ENCODE results near the gene L2HGDH.

L2HGDH gene

GRCh38 chr14:50335389-50335788 is 23.4 kb upstream of the L2HGDH start:
- no peak overlapping the region for H3K4ac ChIP-seq (ENCODE audit: low read depth, low read length)
- H3K23ac ChIP-seq (ENCODE audit: low read length), result no peak overlapping the region
- no peak overlapping the region for H3K18ac ChIP-seq (ENCODE audit: low read length)
- peak overlapping the region; percentile 19 for H2BK5ac ChIP-seq (ENCODE audit: low read depth, low read length, poor library complexity)
- peaks cover 0 to 1% of the 10 kb centered on the region in 2 experiments for H3K36me3 ChIP-seq (ENCODE audit: control insufficient read depth in 1 of 2, insufficient read depth in 2 of 2, low read length in 2 of 2)
- DNase-seq, result peak; percentile 9 to 74
- no peak overlapping the region for H2AFZ ChIP-seq (ENCODE audit: insufficient read depth, low read length, poor library complexity)
- no peak overlapping the region for H3K4me3 ChIP-seq (ENCODE audit: low read depth, low read length)
- no peaks in the 10 kb centered on the region for H3K27me3 ChIP-seq (ENCODE audit: insufficient read depth, low read length)
- H2AK5ac ChIP-seq (ENCODE audit: low read length), result no peak overlapping the region
- no peaks in the 10 kb centered on the region for H3K79me2 ChIP-seq (ENCODE audit: control insufficient read depth, insufficient read depth, low read length, poor library complexity)
- H4K8ac ChIP-seq (ENCODE audit: low read depth, low read length), result peak overlapping the region; percentile 52
- H3K9ac ChIP-seq (ENCODE audit: low read length), result no peak overlapping the region
- peaks cover 4 to 17% of the 10 kb centered on the region in 2 experiments for H3K4me1 ChIP-seq (ENCODE audit: control insufficient read depth in 1 of 2, insufficient read depth in 2 of 2, low read length in 2 of 2)
- WGBS (ENCODE audit: extremely low coverage, insufficient coverage, insufficient read length), result no CpG with 5 or more reads among the region's 7 CpGs
- peak overlapping the region; percentile 28 for H3K27ac ChIP-seq (ENCODE audit: low read depth, low read length)
- H3K9me3 ChIP-seq (ENCODE audit: insufficient read depth, low read depth, low read length), result no peaks in the 10 kb centered on the region
- no peak overlapping the region for H2BK12ac ChIP-seq (ENCODE audit: low read length)
- H3K4me2 ChIP-seq (ENCODE audit: low read length), result no peak overlapping the region
- H4K12ac ChIP-seq (ENCODE audit: low read depth, low read length), result no peak overlapping the region
- H4K91ac ChIP-seq (ENCODE audit: low read depth, low read length), result no peak overlapping the region
- H2BK120ac ChIP-seq (ENCODE audit: insufficient read depth, low read length, poor library complexity), result no peak overlapping the region
- peaks cover 5% of the 10 kb centered on the region for H3K79me1 ChIP-seq (ENCODE audit: low read length)
- no peak overlapping the region for H3K14ac ChIP-seq (ENCODE audit: low read length)

DNA sequence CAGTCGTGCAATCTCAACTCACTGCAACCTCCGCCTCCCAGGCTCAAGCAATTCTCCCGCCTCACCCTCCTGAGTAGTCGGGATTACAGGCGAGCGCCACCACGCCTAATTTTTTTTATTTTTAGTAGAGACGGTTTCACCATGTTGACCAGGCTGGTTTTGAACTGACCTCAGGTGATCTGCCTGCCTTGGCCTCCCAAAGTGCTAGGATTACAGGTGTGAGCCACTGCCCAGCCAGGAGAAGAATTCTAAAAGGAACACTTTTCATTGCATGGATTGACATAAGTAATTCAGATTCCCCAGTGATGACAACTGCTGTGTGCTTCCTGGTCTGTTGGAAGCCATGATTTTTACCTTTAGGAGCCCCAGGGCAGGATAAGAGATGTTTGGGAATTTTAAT is 22.2 kb upstream of the L2HGDH start:
- no peak overlapping the region for H3K14ac ChIP-seq (ENCODE audit: low read length)
- no peak overlapping the region for H2BK5ac ChIP-seq (ENCODE audit: low read depth, low read length, poor library complexity)
- H3K18ac ChIP-seq (ENCODE audit: low read length), result no peak overlapping the region
- no peak overlapping the region for H4K8ac ChIP-seq (ENCODE audit: low read depth, low read length)
- no peak overlapping the region for H3K4me2 ChIP-seq (ENCODE audit: low read length)
- H2AK5ac ChIP-seq (ENCODE audit: low read length), result no peak overlapping the region
- H3K27ac ChIP-seq (ENCODE audit: low read depth, low read length), result no peak overlapping the region
- no peak overlapping the region for H2AFZ ChIP-seq (ENCODE audit: insufficient read depth, low read length, poor library complexity)
- H3K27me3 ChIP-seq (ENCODE audit: insufficient read depth, low read length), result no peaks in the 10 kb centered on the region
- no peaks in the 10 kb centered on the region for H3K79me2 ChIP-seq (ENCODE audit: control insufficient read depth, insufficient read depth, low read length, poor library complexity)
- H4K91ac ChIP-seq (ENCODE audit: low read depth, low read length), result no peak overlapping the region
- no CpG with 5 or more reads among the region's 8 CpGs for WGBS (ENCODE audit: extremely low coverage, insufficient coverage, insufficient read length)
- H4K12ac ChIP-seq (ENCODE audit: low read depth, low read length), result no peak overlapping the region
- H3K4ac ChIP-seq (ENCODE audit: low read depth, low read length), result no peak overlapping the region
- no peak overlapping the region for H2BK120ac ChIP-seq (ENCODE audit: insufficient read depth, low read length, poor library complexity)
- no peak overlapping the region for H3K4me3 ChIP-seq (ENCODE audit: low read depth, low read length)
- H2BK12ac ChIP-seq (ENCODE audit: low read length), result no peak overlapping the region
- H3K23ac ChIP-seq (ENCODE audit: low read length), result no peak overlapping the region
- no peak overlapping the region for H3K9ac ChIP-seq (ENCODE audit: low read length)
- H3K36me3 ChIP-seq (ENCODE audit: control insufficient read depth in 1 of 2, insufficient read depth in 2 of 2, low read length in 2 of 2), result peaks cover 0 to 2% of the 10 kb centered on the region in 2 experiments
- peak; percentile 69 to 92 for DNase-seq
- H3K79me1 ChIP-seq (ENCODE audit: low read length), result peaks cover 5% of the 10 kb centered on the region
- peaks cover 4 to 17% of the 10 kb centered on the region in 2 experiments for H3K4me1 ChIP-seq (ENCODE audit: control insufficient read depth in 1 of 2, insufficient read depth in 2 of 2, low read length in 2 of 2)
- H3K9me3 ChIP-seq (ENCODE audit: insufficient read depth, low read depth, low read length), result no peaks in the 10 kb centered on the region

DNA sequence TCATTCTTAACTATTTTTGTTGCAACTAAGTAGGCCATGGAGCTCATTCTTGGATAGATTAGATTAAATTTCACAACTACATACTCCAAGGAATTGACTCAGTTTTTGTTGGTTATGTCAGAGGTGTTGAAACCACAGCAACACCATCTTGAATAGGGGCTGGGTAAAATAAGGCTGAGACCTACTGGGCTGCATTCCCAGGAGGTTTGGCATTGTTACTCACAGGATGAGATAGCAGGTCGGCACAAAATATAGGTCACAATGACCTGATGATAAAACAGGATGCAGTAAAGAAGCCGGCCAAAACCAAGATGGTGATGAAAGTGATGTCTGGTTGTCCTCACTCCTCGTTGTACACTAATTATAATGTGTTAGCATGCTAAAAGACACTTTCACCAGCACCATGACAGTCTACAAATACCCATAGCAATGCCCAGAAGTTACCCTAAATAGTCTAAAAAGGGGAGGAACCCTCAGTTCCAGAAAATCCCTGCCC is 21.0 kb upstream of the L2HGDH start:
- no CpG with 5 or more reads among the region's 3 CpGs for WGBS (ENCODE audit: extremely low coverage, insufficient coverage, insufficient read length)
- Histone ChIP-seq H3K4me3 (ENCODE audit: low read depth, low read length) (no peak overlapping the region), H3K4ac (ENCODE audit: low read depth, low read length) (no peak overlapping the region), H4K91ac (ENCODE audit: low read depth, low read length) (no peak overlapping the region), H3K27ac (ENCODE audit: low read depth, low read length) (no peak overlapping the region), H3K9me3 (ENCODE audit: insufficient read depth, low read depth, low read length) (no peaks in the 10 kb centered on the region), H3K79me2 (ENCODE audit: control insufficient read depth, insufficient read depth, low read length, poor library complexity) (no peaks in the 10 kb centered on the region), H3K4me1 (ENCODE audit: control insufficient read depth in 1 of 2, insufficient read depth in 2 of 2, low read length in 2 of 2) (peaks cover 4 to 17% of the 10 kb centered on the region in 2 experiments), H3K9ac (ENCODE audit: low read length) (no peak overlapping the region), H3K23ac (ENCODE audit: low read length) (no peak overlapping the region), H2BK5ac (ENCODE audit: low read depth, low read length, poor library complexity) (no peak overlapping the region), H2BK12ac (ENCODE audit: low read length) (no peak overlapping the region), H3K14ac (ENCODE audit: low read length) (no peak overlapping the region), H2AFZ (ENCODE audit: insufficient read depth, low read length, poor library complexity) (no peak overlapping the region), H4K8ac (ENCODE audit: low read depth, low read length) (no peak overlapping the region), H3K18ac (ENCODE audit: low read length) (no peak overlapping the region), H2AK5ac (ENCODE audit: low read length) (no peak overlapping the region), H3K4me2 (ENCODE audit: low read length) (no peak overlapping the region), H2BK120ac (ENCODE audit: insufficient read depth, low read length, poor library complexity) (no peak overlapping the region), H3K79me1 (ENCODE audit: low read length) (peaks cover 5% of the 10 kb centered on the region), H3K36me3 (ENCODE audit: control insufficient read depth in 1 of 2, insufficient read depth in 2 of 2, low read length in 2 of 2) (peaks cover 2% of the 10 kb centered on the region in 2 experiments), H3K27me3 (ENCODE audit: insufficient read depth, low read length) (no peaks in the 10 kb centered on the region), H4K12ac (ENCODE audit: low read depth, low read length) (no peak overlapping the region)
- peak; percentile 86 to 95 for DNase-seq

GRCh38 chr14:50331596-50331995 is 19.6 kb upstream of the L2HGDH start:
- H3K4me3 ChIP-seq (ENCODE audit: low read depth, low read length), result no peak overlapping the region
- no peak for DNase-seq
- H3K18ac ChIP-seq (ENCODE audit: low read length), result no peak overlapping the region
- H3K36me3 ChIP-seq (ENCODE audit: control insufficient read depth in 1 of 2, insufficient read depth in 2 of 2, low read length in 2 of 2), result peaks cover 2% of the 10 kb centered on the region in 2 experiments
- H3K27ac ChIP-seq (ENCODE audit: low read depth, low read length), result no peak overlapping the region
- H2AFZ ChIP-seq (ENCODE audit: insufficient read depth, low read length, poor library complexity), result no peak overlapping the region
- no peak overlapping the region for H3K4ac ChIP-seq (ENCODE audit: low read depth, low read length)
- H3K79me2 ChIP-seq (ENCODE audit: control insufficient read depth, insufficient read depth, low read length, poor library complexity), result no peaks in the 10 kb centered on the region
- no peak overlapping the region for H2AK5ac ChIP-seq (ENCODE audit: low read length)
- H4K8ac ChIP-seq (ENCODE audit: low read depth, low read length), result no peak overlapping the region
- no peak overlapping the region for H2BK12ac ChIP-seq (ENCODE audit: low read length)
- H3K4me2 ChIP-seq (ENCODE audit: low read length), result no peak overlapping the region
- H3K4me1 ChIP-seq (ENCODE audit: control insufficient read depth in 1 of 2, insufficient read depth in 2 of 2, low read length in 2 of 2), result peaks cover 4 to 17% of the 10 kb centered on the region in 2 experiments
- H2BK5ac ChIP-seq (ENCODE audit: low read depth, low read length, poor library complexity), result no peak overlapping the region
- no peaks in the 10 kb centered on the region for H3K9me3 ChIP-seq (ENCODE audit: insufficient read depth, low read depth, low read length)
- no peak overlapping the region for H4K12ac ChIP-seq (ENCODE audit: low read depth, low read length)
- peaks cover 5% of the 10 kb centered on the region for H3K79me1 ChIP-seq (ENCODE audit: low read length)
- no peak overlapping the region for H3K23ac ChIP-seq (ENCODE audit: low read length)
- no peak overlapping the region for H3K9ac ChIP-seq (ENCODE audit: low read length)
- H2BK120ac ChIP-seq (ENCODE audit: insufficient read depth, low read length, poor library complexity), result no peak overlapping the region
- no peak overlapping the region for H4K91ac ChIP-seq (ENCODE audit: low read depth, low read length)
- H3K27me3 ChIP-seq (ENCODE audit: insufficient read depth, low read length), result no peaks in the 10 kb centered on the region
- no peak overlapping the region for H3K14ac ChIP-seq (ENCODE audit: low read length)
